HG03139 (cell line): Measurements from ENCODE around the gene TTF1.
A peak's percentile ranks its signal among the peaks of the same experiment; 100 is the strongest.
"Not testable (repeated sequence)": the region's sequence is repeated elsewhere in the genome, so short reads cannot be mapped to it uniquely, and the experiment has no call there.

Experiments used
- ATAC-seq: cut with Tn5 transposase; IDR thresholded peaks from one replicate; pipeline ENCODE4 v1.9.1; 2021; ENCODE audit not compliant: unreplicated experiment

Gene TTF1

DNA sequence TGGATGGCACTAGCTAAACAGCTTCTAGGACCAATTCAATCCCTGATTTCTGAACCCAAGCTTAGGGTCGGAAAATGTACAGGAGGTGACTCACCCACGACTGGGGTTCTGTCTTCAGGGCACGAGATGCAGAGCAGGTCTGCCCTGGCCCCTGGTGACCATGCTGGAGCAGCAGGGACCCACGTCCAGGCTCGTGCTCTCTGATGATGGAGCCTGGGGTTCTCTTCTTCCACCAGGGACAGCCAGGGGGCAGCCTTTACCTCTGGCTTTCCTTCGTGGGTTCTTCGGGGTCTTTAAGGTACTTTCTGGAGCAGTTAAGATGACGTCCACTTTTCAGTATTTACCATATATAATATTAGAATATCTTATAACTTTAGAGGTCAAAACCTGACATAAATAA is 5.4 kb upstream of the TTF1 start:
- no peak for ATAC-seq

DNA sequence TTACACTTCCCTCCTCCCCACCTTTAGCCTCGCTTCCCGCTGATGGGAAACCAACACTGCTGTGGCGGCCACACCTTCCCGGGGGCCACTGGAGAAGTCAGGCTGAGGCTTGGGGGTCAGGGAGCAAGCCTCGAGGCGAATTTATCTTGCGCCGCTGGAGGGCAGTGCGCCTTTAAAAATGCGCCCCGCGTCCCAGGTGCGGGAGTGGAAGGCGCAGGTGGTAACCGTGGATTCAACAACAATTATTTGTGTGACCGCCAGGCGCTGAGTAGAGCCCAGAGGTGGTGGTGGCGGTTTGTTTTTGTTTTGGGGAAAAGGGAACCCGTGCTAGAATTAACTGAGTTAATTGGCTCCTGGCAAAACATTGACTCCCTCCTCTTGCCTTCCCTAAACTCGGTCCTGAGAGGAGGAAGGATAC is 4.5 kb upstream of the TTF1 start:
- ATAC-seq = no peak

DNA sequence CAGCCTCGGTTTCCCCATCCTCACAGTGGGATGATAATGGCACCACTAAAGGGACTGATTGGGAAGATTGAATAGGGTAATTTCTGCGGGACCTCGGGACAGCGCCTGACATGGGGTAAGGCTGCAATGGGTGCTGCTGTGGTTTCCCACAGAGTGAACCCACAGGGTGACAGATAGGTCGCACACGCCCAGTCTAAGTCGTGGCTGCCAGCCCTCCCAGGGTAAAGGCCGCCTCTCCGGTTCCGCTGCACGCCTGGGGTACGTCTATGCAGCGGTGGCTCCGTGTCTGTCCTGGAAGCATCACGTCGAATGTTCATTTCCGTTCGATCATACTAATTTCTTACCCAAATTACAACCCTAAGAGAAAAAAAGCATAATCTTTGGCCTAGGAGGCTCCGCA is 4.0 kb upstream of the TTF1 start:
- ATAC-seq = no peak

- no peak for ATAC-seq
Measured at GRCh38 chr9:132409828-132410528, 3.3 kb upstream of the TTF1 start, which contains the start of gene CFAP77. Gene CFAP77, plus strand, starts transcription at chr9:132410211. Its CDS starts 61 bp downstream, at chr9:132410272.

DNA sequence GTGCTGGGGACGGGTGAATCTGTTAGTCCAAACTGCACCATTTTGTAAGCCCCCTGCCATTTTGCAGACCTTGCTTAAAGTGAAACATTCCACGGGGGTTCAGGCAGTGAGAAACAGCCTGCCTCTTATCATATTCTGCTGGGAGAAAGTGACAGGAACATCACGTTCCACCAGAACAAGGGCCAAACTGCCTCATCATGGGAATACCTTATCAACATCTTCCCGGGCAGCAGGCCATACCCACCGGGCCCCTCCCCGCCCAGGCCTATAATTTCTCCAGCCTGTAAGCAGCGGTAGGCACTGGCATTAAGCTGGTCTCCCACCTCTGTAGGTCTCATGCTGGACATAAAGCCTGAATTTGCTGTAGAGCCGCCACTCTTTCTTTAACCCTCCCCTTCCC is 1.9 kb upstream of the TTF1 start:
- ATAC-seq = no peak

- no peak for ATAC-seq
Measured at GRCh38 chr9:132407196-132407595, 556 bp upstream of the TTF1 start.

DNA sequence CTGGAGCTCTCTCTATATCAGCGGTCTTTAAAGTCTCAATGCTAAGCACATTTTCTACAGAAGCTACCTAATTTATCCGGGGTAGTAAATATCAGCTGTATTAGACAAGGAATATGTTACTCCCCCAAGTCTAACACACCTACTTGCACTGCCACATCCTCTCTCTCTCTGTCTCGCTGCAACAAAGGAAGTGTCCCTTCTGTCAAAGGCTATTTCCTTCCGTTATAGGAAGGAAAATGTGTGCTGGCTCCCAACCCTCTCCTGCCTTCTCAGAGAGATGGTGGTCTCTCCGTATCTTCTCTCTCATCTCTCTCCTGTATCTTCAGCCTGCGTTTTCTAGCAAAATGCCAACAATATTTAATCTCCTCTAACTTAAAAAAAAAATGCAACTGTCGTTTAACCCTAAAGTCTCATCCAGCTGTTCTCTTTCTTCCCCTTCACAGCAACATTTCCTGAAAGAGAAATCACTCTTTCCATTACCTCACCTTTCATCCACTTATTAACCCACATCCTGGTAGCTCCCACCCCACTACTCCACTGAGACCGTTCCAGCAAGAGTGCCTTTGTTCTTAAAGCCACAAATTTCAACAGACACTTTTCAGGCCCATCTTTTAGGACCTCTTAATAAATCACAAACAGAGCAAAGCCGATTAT is 2.3 kb downstream of the TTF1 start:
- no peak for ATAC-seq

- ATAC-seq = no peak
Measured at GRCh38 chr9:132401824-132402223, 4.8 kb downstream of the TTF1 start.

DNA sequence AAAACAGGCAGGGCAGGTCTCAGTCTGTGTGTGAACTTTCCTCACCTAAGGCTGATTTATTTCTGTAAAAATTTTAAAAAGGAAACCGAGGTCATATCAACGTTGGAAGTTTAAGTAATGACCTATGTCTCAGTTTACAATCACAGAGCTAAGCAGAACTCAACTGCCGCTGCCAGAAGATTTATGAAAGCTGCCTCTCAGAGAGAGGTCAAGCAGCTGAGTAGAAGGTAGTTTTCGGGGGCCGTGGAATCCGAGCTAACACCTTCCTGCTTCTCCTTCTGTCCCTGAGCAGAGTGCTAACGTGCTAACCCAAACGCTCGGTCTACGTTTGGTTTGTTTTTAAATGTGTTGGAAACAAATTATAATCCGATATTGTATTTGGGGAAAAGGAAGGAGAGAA is 11.1 kb downstream of the TTF1 start:
- ATAC-seq = no peak

- no peak for ATAC-seq
Measured at GRCh38 chr9:132391449-132391848, 15.2 kb downstream of the TTF1 start.

DNA sequence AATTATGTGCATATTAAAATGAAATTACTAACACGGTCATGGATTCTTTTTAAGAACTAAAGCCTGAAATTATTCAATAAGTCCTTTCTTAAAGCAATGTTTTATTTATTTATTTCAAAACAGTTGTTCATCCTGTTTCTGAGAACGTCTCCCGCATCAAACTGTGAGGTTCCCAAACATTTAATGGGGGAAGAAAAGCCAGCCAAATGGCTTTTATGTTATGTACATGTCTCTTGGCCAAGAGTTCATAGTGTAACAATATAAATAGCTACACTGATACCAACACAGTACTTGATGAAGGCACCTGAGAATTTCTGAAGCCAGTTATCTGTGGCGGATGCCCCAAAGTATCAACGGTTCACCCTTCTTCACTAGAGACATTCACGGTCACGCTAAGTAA is 15.7 kb downstream of the TTF1 start:
- ATAC-seq = no peak

DNA sequence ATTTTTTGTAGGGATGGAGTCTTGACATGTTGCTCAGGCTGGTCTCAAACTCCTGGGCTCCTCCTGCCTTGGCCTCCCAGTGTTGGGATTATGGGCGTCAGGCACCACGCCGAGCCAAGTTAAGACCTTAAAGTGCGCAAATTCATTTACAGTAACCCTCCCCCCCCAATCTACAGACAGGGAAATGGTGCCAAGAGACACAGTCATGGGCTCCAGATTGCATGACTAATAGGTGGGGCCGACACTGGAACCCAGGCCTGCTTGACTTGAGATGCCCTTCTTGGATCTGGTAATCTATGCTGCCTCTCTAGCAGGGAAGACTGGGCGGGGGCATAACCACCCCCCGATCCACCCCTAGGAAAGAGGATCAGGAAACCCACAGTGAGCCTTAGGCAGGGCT is 19.5 kb downstream of the TTF1 start:
- no peak for ATAC-seq

GRCh38 chr9:132384376-132384775 is 22.3 kb downstream of the TTF1 start:
- no peak for ATAC-seq

DNA sequence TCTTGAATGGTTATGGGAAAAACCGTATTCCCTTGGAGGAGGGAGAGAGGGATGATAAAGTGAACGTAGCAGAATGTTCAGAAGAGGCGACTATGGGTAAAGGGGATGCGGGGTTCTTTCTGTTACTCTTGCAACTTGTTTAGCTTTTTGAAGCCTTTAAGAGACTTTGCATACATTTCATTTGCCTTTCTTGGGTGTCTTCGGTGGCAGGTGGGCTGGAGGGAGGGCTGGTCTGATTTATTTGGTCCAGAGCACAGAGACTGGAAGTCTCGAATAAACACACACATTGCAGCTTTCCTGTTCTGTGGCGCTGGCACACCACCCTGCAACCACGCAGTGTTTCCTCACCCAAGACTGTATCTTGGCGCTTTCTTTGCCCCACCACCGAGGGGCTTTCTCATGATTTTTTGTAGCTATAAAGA is 23.2 kb downstream of the TTF1 start:
- ATAC-seq = peak; percentile 41

DNA sequence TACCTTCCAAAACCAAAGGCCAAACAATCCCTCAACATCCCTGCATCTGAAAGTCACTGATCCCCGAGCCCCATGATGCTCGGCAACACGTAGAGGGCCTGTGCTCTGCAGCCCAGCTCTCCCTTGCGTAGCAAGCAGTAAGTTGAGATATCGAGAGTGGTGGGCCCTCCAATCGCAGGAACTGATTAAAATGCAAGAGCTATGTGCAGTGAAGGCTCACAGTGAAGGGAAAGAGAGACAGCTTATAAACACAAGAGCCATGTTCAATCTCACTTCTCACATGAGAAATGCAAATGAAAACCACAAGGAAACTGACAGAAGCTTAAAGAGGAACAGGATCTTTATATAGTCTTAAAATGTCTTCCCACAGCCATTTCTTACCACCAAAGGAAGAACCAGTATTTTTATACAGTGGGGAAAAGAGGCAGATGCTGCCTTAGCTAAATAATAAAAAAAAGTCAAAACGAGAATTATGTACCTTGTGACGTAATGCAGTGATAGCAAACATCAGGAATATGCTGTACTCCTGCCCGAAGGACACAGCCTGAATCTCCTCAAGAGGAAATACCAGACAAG is 24.6 kb downstream of the TTF1 start:
- ATAC-seq = peak; percentile 42

DNA sequence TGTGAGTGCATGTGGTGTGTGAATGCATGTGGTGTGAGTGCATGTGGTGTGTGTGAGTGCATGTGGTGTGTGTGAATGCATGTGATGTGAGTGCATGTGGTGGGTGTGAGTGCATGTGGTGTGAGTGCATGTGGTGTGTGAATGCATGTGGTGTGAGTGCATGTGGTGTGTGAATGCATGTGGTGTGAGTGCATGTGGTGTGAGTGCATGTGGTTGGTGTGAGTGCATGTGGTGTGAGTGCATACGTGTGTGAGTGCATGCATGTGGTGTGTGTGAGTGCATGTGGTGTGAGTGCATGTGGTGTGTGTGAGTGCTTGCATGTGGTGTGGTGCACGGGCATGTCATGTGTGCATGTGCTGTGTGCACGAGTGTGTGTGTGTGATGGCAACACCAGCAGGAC is 28.2 kb downstream of the TTF1 start:
- ATAC-seq = not testable (repeated sequence)

- not testable (repeated sequence) for ATAC-seq
Measured at GRCh38 chr9:132377769-132378168, 28.9 kb downstream of the TTF1 start.

DNA sequence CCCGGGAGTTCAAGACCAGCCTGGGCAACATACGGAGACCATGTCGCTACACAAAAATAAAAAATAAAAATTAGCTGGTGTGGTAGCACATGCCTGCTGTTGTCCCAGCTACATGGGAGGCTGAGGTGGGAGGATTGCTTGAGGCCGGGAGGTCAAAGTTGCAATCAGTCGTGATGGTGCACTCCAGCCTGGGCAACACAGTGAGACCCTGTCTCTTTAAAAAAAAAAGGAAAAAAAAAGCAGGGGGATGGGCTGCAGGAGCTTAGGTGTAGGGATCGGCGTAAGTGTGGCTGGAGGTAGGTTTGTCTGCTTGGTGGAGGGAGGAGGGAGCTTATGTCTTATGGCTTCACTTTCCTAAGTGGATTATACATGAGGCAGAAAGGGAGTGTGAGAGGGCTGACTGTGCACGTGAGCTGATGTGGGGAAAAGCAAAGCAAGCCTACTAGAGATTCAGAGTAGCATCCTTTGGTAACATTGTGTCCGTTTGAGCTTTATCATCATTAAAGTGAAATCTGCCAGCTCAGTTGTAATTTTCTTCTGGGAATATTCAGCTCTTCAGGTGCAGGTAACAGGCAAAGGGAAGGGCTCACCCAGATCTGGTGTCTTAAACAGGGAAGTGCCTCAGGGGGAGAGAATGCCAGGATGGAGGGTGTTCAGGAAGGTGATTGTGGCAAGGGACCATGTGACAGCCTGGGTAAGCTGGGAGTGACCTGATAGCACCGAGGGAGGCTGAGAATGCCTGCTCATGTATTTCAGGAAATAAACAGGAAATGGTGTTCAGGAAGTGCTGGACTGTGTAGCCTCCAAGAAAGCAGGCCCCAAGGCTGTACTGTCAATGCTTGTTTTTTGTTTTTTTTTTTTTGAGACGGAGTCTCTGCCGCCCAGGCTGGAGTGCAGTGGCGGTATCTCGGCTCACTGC is 34.2 kb downstream of the TTF1 start:
- ATAC-seq = no peak

GRCh38 chr9:132370592-132370991 is 36.0 kb downstream of the TTF1 start:
- ATAC-seq = no peak

- no peak for ATAC-seq
Measured at GRCh38 chr9:132369421-132369820, 37.2 kb downstream of the TTF1 start.

- ATAC-seq = no peak
Measured at GRCh38 chr9:132367613-132368313, 38.9 kb downstream of the TTF1 start.
